ENCODE measurements around the gene C11orf24. TPM values are rescaled to one million over a fixed set of nuclear protein-coding genes. Genes with fewer than 3 reads are reported as not detected.

Gene C11orf24
- total RNA-seq, 1 donor from 2014 or later = 27.5 TPM

DNA sequence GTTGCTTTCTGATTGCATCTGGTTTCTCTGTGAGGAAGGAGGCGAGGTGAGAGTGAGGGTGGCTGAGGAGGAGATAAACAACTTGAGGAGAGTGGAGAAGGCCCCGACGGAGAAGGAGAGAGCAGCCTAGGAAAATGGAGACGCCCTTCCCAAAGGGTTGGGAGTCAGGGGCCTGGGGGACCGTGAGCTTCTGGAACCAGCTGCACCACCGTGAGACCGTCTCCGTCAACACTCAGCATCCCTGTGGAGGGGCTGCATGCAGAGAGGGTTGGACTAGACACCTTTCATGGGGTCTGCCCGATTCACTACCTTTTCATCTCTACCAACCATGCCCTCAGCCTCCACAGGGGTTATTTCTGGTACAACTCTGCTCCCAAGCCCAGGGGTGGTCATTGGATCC is 45.4 kb downstream of the C11orf24 start:
- Histone ChIP-seq H3K36me3 (ENCODE audit: control insufficient read depth, insufficient read depth, low read length) (no peaks in the 10 kb centered on the region), H3K4me3 (ENCODE audit: low read depth, low read length) (no peak overlapping the region), H3K27me3 (ENCODE audit: control insufficient read depth, insufficient read depth, low read length) (no peaks in the 10 kb centered on the region)
- no peak for DNase-seq (ENCODE audit: low read depth)
- TF ChIP-seq, protein P1, sequence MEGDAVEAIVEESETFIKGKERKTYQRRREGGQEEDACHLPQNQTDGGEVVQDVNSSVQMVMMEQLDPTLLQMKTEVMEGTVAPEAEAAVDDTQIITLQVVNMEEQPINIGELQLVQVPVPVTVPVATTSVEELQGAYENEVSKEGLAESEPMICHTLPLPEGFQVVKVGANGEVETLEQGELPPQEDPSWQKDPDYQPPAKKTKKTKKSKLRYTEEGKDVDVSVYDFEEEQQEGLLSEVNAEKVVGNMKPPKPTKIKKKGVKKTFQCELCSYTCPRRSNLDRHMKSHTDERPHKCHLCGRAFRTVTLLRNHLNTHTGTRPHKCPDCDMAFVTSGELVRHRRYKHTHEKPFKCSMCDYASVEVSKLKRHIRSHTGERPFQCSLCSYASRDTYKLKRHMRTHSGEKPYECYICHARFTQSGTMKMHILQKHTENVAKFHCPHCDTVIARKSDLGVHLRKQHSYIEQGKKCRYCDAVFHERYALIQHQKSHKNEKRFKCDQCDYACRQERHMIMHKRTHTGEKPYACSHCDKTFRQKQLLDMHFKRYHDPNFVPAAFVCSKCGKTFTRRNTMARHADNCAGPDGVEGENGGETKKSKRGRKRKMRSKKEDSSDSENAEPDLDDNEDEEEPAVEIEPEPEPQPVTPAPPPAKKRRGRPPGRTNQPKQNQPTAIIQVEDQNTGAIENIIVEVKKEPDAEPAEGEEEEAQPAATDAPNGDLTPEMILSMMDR (IDR thresholded peaks at IDR 0.05; ENCODE audit: insufficient read depth, low read length, poor library complexity, severe bottlenecking) = no peak

DNA sequence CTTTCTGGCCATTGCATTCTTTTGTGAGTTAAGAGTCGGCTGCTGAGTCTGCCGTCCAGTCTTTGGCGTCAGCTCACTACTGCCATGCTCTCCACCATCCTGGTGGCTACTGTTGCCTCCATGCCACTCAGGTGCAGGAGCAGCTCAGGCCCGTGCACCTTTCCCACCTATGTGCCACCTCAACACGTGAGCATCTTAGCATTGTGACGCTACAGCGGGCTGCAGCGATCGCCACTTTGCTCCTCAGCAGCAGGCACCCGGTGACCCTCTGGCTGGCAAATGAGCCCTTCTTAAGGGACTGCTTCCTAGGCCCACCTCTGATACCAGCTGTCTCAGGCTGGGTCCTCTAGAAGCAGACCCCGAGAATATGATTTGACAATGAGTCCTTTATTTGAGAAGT is 47.2 kb downstream of the C11orf24 start:
- TF ChIP-seq, protein P1 (IDR thresholded peaks at IDR 0.05; ENCODE audit: insufficient read depth, low read length, poor library complexity, severe bottlenecking) = no peak
- H3K36me3 ChIP-seq (ENCODE audit: control insufficient read depth, insufficient read depth, low read length) = no peaks in the 10 kb centered on the region

DNA sequence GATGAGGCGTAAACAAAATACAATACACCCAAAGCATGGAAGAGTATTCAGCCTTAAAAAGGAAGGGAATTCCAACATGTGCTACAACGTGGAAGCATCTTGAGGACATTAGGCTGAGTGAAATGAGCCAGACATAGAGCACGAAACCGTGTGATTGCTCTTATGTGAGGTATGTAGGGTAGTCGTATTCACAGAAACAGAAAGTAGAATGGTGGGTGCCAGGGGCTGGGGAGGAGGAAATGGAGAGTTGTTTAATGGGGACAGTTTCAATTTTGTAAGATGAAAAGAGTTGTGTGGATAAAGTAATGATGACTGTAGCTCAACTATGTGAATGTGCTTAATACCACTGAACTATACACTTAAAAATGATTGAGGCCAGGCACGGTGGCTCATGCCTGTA is 48.5 kb downstream of the C11orf24 start:
- no peak for DNase-seq (ENCODE audit: low read depth)
- H3K36me3 ChIP-seq (ENCODE audit: control insufficient read depth, insufficient read depth, low read length) = no peaks in the 10 kb centered on the region
- no peaks in the 10 kb centered on the region for H3K27me3 ChIP-seq (ENCODE audit: control insufficient read depth, insufficient read depth, low read length)
- H3K4me3 ChIP-seq (ENCODE audit: low read depth, low read length) = no peak overlapping the region
- TF ChIP-seq, protein P1 (IDR thresholded peaks at IDR 0.05; ENCODE audit: insufficient read depth, low read length, poor library complexity, severe bottlenecking) = no peak

More for the DNA sequence above, 47.2 kb downstream of the C11orf24 start:
- Histone ChIP-seq H3K4me3 (ENCODE audit: low read depth, low read length) (no peak overlapping the region), H3K27me3 (ENCODE audit: control insufficient read depth, insufficient read depth, low read length) (no peaks in the 10 kb centered on the region)
- no peak for DNase-seq (ENCODE audit: low read depth)

DNA sequence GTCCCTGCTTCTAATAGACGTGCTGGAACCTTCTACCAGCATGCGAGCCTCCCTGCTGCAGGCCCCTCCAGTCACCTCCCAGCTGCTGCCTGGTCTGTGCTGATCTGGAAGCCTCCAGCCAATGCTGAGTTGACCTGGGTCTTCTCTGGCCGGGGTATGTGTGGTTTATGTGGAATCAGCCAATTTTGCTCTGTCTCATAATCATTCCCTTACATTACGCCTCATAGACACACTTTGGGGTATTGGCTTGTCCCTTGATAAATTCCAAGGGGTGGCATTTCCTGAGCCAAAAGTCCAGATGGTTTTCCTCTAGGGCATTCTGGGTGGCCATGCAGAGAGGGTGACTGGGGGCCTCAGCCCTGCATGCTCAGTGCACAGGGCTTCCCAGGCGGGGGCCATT is 50.4 kb downstream of the C11orf24 start:
- Histone ChIP-seq H3K4me3 (ENCODE audit: low read depth, low read length) (no peak overlapping the region), H3K27me3 (ENCODE audit: control insufficient read depth, insufficient read depth, low read length) (peaks cover 5% of the 10 kb centered on the region), H3K36me3 (ENCODE audit: control insufficient read depth, insufficient read depth, low read length) (no peaks in the 10 kb centered on the region)
- TF ChIP-seq, protein P1 (IDR thresholded peaks at IDR 0.05; ENCODE audit: insufficient read depth, low read length, poor library complexity, severe bottlenecking) = no peak
- no peak for DNase-seq (ENCODE audit: low read depth)

DNA sequence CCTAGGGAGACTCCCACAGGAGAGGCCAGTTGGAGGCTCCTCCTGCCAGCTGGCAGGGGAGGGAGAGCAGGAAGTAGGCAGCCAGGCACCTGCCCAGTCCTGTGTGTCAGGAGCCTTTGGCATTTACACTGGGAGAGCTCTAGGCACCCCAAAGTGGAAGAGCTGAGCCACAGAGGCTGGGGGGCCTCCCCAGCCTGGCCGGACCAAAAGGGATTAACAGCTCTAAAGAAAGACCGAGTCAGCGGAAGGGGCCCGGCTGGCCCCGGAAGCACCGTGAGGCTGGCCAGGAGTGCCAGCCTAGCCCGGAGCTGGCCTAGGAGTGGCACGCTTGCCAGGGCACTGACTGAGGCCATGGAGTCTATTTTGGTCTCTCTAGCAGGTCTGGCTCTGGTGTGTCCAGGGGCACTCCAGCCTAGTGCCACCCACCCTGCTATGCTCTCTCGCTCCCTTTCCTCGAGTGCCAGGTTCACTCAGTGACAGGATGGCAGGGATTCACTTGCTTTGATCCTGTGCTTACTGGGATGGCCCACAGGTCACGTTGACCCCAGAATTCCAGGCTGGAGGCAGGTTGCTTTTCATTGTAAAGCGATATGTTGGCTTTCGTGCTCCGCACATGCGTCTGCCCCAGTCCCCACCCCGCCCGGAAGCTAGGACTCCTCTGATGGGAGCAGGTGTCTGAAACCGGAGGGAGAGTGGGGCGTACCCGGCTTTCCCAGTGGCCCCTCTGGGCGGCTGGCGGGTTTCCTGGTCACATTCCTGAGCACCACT is 55.4 kb downstream of the C11orf24 start:
- no peak for DNase-seq (ENCODE audit: low read depth)
- Histone ChIP-seq H3K36me3 (ENCODE audit: control insufficient read depth, insufficient read depth, low read length) (no peaks in the 10 kb centered on the region), H3K27me3 (ENCODE audit: control insufficient read depth, insufficient read depth, low read length) (peaks cover 23% of the 10 kb centered on the region), H3K4me3 (ENCODE audit: low read depth, low read length) (no peak overlapping the region)
- TF ChIP-seq, protein P1 (IDR thresholded peaks at IDR 0.05; ENCODE audit: insufficient read depth, low read length, poor library complexity, severe bottlenecking) = no peak
